Coronary artery (tissue), 2 donors: Measurements from ENCODE around the gene LGR6.

Source experiments
- DNase-seq: peaks from one replicate; pipeline ENCODE4 v3.0.0-alpha.2; 2017; ENCODE audit warnings: low spot score
- H3K27ac ChIP-seq, 2 donors: fragments of 200-600 bp; sonication (generic); one replicate each; pipeline ENCODE4 v1.5.1; 2016 to 2019
- H3K4me3 ChIP-seq: fragments of 200-600 bp; sonication (generic); 2 replicates; pipeline ENCODE4 v1.5.1; 2016; ENCODE audit warnings: mild to moderate bottlenecking, moderate library complexity
- TF ChIP-seq, protein P1 (sequence below): fragments of 200-600 bp; sonication (generic); IDR thresholded peaks from one replicate; pipeline ENCODE4 v1.5.1; 2019; ENCODE audit warnings: antibody characterized with exemption

Gene LGR6

GRCh38 chr1:202361701-202362100, 168.1 kb downstream of the LGR6 start:
- no peak for DNase-seq
- no peak overlapping the region for H3K27ac ChIP-seq
- TF ChIP-seq, protein P1, sequence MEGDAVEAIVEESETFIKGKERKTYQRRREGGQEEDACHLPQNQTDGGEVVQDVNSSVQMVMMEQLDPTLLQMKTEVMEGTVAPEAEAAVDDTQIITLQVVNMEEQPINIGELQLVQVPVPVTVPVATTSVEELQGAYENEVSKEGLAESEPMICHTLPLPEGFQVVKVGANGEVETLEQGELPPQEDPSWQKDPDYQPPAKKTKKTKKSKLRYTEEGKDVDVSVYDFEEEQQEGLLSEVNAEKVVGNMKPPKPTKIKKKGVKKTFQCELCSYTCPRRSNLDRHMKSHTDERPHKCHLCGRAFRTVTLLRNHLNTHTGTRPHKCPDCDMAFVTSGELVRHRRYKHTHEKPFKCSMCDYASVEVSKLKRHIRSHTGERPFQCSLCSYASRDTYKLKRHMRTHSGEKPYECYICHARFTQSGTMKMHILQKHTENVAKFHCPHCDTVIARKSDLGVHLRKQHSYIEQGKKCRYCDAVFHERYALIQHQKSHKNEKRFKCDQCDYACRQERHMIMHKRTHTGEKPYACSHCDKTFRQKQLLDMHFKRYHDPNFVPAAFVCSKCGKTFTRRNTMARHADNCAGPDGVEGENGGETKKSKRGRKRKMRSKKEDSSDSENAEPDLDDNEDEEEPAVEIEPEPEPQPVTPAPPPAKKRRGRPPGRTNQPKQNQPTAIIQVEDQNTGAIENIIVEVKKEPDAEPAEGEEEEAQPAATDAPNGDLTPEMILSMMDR = no peak

GRCh38 chr1:202362212-202362611, 168.6 kb downstream of the LGR6 start:
- H3K4me3 ChIP-seq = no peak overlapping the region
- TF ChIP-seq, protein P1 = no peak
- DNase-seq = no peak
- H3K27ac ChIP-seq = no peak overlapping the region

More at GRCh38 chr1:202361701-202362100, 168.1 kb downstream of the LGR6 start:
- no peak overlapping the region for H3K4me3 ChIP-seq

DNA sequence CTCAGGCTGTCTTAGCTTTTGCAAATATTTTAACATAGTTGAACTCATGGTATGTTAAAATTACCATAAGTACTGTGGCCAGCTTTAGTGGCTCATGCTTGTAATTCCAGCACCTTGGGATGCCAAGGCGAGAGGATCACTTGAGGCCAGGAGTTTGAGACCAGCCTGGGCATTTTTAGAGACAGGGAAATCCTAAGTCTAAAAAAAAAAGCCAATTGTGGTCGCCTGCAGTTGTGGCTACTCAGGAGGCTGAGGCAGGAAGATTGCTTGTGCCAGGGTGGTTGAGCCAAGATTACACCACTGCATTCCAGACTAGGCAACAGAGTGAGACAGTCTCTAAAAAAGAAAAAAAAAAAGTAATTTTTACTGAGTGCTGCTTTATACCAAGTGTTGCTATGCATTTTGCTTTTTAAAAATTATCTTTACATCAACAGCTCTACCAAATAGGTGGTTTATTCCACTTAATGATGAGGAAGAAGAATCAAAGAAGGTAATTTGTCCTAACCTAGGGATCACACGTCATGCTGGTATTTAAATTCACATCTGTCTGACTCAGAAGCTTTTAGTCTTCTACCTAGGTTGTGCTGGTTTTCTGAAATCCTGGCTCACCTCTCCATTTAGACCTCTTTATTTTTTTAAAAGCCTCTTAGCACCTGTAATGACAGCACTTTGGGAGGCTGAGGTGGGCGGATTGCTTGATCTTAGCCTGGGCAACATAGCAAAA, 171.7 kb downstream of the LGR6 start:
- no peak for DNase-seq
- Histone ChIP-seq H3K27ac (peak overlapping the region in 1 of 2 donors; percentile 20), H3K4me3 (no peak overlapping the region)
- TF ChIP-seq, protein P1 = no peak

GRCh38 chr1:202367271-202367670, 173.7 kb downstream of the LGR6 start:
- TF ChIP-seq, protein P1 = no peak
- DNase-seq = no peak
- no peak overlapping the region for H3K27ac ChIP-seq
- H3K4me3 ChIP-seq = no peak overlapping the region
